ENCODE measurements around the gene CLEC16A. TPM values are rescaled to one million over a fixed set of nuclear protein-coding genes. Genes with fewer than 3 reads are reported as not detected.

The CLEC16A gene
- total RNA-seq, 1 donor from 2014 or later: 34.6 TPM

GRCh38 chr16:10972108-10972818 is 27.9 kb downstream of the CLEC16A start:
- ATAC-seq (no peak), DNase-seq (no peak)
- H3K36me3 ChIP-seq: peaks cover 66% of the 10 kb centered on the region
- peaks cover 9% of the 10 kb centered on the region for H3K4me1 ChIP-seq
- intact Hi-C loops (cut with DNase I): loop anchor here (5.0 kb wide), 1 partner anchor 280 kb away; no protein-coding TSS in a partner anchor
- H3K4me3 ChIP-seq: no peak overlapping the region
- H3K9me3 ChIP-seq: no peaks in the 10 kb centered on the region
- H3K27ac ChIP-seq: no peak overlapping the region
- H3K27me3 ChIP-seq (ENCODE audit: low read depth): no peaks in the 10 kb centered on the region
- TF ChIP-seq CTCF (IDR thresholded peaks at IDR 0.05): no peak

- Histone ChIP-seq H3K4me1 (peaks cover 9% of the 10 kb centered on the region), H3K4me3 (no peak overlapping the region), H3K27ac (no peak overlapping the region), H3K36me3 (peaks cover 73% of the 10 kb centered on the region), H3K27me3 (ENCODE audit: low read depth) (no peaks in the 10 kb centered on the region), H3K9me3 (no peaks in the 10 kb centered on the region)
- no peak for DNase-seq
- ATAC-seq: no peak
- intact Hi-C loops (cut with DNase I): loop anchor here (5.0 kb wide), 1 partner anchor 279 kb away; no protein-coding TSS in a partner anchor
- no peak for TF ChIP-seq CTCF (IDR thresholded peaks at IDR 0.05)
These were observed 28.6 kb downstream of the CLEC16A start for GRCh38 chr16:10972819-10973464.

GRCh38 chr16:10976634-10977033 is 32.3 kb downstream of the CLEC16A start:
- Histone ChIP-seq H3K9me3 (no peaks in the 10 kb centered on the region), H3K27me3 (ENCODE audit: low read depth) (no peaks in the 10 kb centered on the region), H3K4me3 (no peak overlapping the region), H3K27ac (no peak overlapping the region), H3K4me1 (peaks cover 30% of the 10 kb centered on the region), H3K36me3 (peaks cover 73% of the 10 kb centered on the region)
- no peak for DNase-seq
- intact Hi-C loops (cut with DNase I): no loop called here
- ATAC-seq: no peak
- TF ChIP-seq CTCF (IDR thresholded peaks at IDR 0.05): no peak

- H3K4me1 ChIP-seq: peaks cover 22% of the 10 kb centered on the region
- H3K27me3 ChIP-seq (ENCODE audit: low read depth): no peaks in the 10 kb centered on the region
- no peak for ATAC-seq
- no peak for DNase-seq
- H3K9me3 ChIP-seq: no peaks in the 10 kb centered on the region
- peaks cover 78% of the 10 kb centered on the region for H3K36me3 ChIP-seq
- no peak for TF ChIP-seq CTCF (IDR thresholded peaks at IDR 0.05)
- H3K27ac ChIP-seq: peak overlapping the region; percentile 80
- intact Hi-C loops (cut with DNase I): no loop called here
- H3K4me3 ChIP-seq: no peak overlapping the region
These were observed 33.8 kb downstream of the CLEC16A start for GRCh38 chr16:10978124-10978523.

GRCh38 chr16:10978871-10979446 is 34.6 kb downstream of the CLEC16A start:
- no peak for DNase-seq
- Histone ChIP-seq H3K27ac (peak overlapping the region; percentile 80), H3K27me3 (ENCODE audit: low read depth) (no peaks in the 10 kb centered on the region), H3K9me3 (no peaks in the 10 kb centered on the region), H3K36me3 (peaks cover 78% of the 10 kb centered on the region), H3K4me3 (no peak overlapping the region), H3K4me1 (peaks cover 22% of the 10 kb centered on the region)
- intact Hi-C loops (cut with DNase I): no loop called here
- no peak for TF ChIP-seq CTCF (IDR thresholded peaks at IDR 0.05)
- ATAC-seq: peak in 1 of 2 donors; percentile 29

Data from lower lobe of right lung (tissue), 2 donors.